OCI-LY3 (cell line): ENCODE data around the gene ZSCAN22.

Source experiments
- H2AFZ ChIP-seq: fragments of 200-600, 300-600 bp; shearing (Covaris generic); 2 replicates; pipeline ENCODE4 v1.6.0; 2014; ENCODE audit warnings: antibody characterized with exemption, low read depth, low read length
- H3K27ac ChIP-seq: fragments of 200-600, 300-600 bp; sonication (generic); 2 replicates; pipeline ENCODE4 v1.5.1; 2014; ENCODE audit warnings: mild to moderate bottlenecking, low read length, moderate library complexity, mixed read lengths
- H3K27me3 ChIP-seq: fragments of 200-600, 300-600 bp; sonication (generic); 2 replicates; pipeline ENCODE4 v1.6.1; 2014; ENCODE audit warnings: low read depth, low read length, mixed read lengths
- H3K36me3 ChIP-seq: fragments of 200-600, 300-600 bp; sonication (generic); replicated peaks from 2 replicates; pipeline ENCODE3; 2014; ENCODE audit warnings: low read depth, low read length, mixed read lengths
- H3K4me1 ChIP-seq: fragments of 300-600, 200-600 bp; sonication (generic); 2 replicates; pipeline ENCODE4 v1.6.1; 2014; ENCODE audit warnings: low read length, mixed read lengths
- H3K4me2 ChIP-seq: fragments of 200-600, 300-600 bp; sonication (generic); 2 replicates; pipeline ENCODE4 v1.6.1; 2014; ENCODE audit warnings: low read length, mixed read lengths
- H3K4me3 ChIP-seq: fragments of 300-600, 200-600 bp; sonication (generic); 2 replicates; pipeline ENCODE4 v1.5.1; 2014; ENCODE audit warnings: antibody characterized with exemption, mild to moderate bottlenecking, low read length, moderate library complexity
- H3K79me2 ChIP-seq: fragments of 300-600, 200-600 bp; shearing (Covaris generic); 2 replicates; pipeline ENCODE4 v1.6.1; 2014; ENCODE audit warnings: mild to moderate bottlenecking, low read length, mixed read lengths
- H3K9ac ChIP-seq: fragments of 300-600, 200-600 bp; shearing (Covaris generic); 2 replicates; pipeline ENCODE4 v1.6.0; 2014; ENCODE audit warnings: mild to moderate bottlenecking, low read length, moderate library complexity
- H3K9me3 ChIP-seq: fragments of 200-600, 300-600 bp; shearing (Covaris generic); 2 replicates; pipeline ENCODE4 v1.6.1; 2014; ENCODE audit warnings: low read length, mixed read lengths; ENCODE audit not compliant: insufficient read depth
- H4K20me1 ChIP-seq: fragments of 200-600, 300-600 bp; sonication (generic); 2 replicates; pipeline ENCODE4 v1.6.1; 2016; ENCODE audit warnings: low read length, mixed read lengths; ENCODE audit not compliant: insufficient read depth
- EZH2phosphoT487 ChIP-seq: fragments of 200-600 bp; shearing (Covaris generic); IDR thresholded peaks from 2 replicates; pipeline ENCODE4 v1.6.1; 2018; ENCODE audit warnings: antibody characterized with exemption, mixed run types, low read depth
- TF ChIP-seq, protein P1 (sequence below): fragments of 200-600, 300-600 bp; sonication (generic); IDR thresholded peaks from 2 replicates; pipeline ENCODE4 v1.5.1; 2014; ENCODE audit warnings: antibody characterized with exemption, low read length, low read depth

The ZSCAN22 gene

GRCh38 chr19:58294743-58295374, 31.9 kb upstream of the ZSCAN22 start:
- no peaks in the 10 kb centered on the region for H3K4me1 ChIP-seq
- H4K20me1 ChIP-seq = no peaks in the 10 kb centered on the region
- peaks cover 25% of the 10 kb centered on the region; the same call in 1 of the 2 replicates for H3K9me3 ChIP-seq
- H3K27ac ChIP-seq = no peak overlapping the region
- H2AFZ ChIP-seq = no peak overlapping the region
- H3K4me3 ChIP-seq = no peak overlapping the region
- no peak overlapping the region for H3K9ac ChIP-seq
- TF ChIP-seq, protein P1, sequence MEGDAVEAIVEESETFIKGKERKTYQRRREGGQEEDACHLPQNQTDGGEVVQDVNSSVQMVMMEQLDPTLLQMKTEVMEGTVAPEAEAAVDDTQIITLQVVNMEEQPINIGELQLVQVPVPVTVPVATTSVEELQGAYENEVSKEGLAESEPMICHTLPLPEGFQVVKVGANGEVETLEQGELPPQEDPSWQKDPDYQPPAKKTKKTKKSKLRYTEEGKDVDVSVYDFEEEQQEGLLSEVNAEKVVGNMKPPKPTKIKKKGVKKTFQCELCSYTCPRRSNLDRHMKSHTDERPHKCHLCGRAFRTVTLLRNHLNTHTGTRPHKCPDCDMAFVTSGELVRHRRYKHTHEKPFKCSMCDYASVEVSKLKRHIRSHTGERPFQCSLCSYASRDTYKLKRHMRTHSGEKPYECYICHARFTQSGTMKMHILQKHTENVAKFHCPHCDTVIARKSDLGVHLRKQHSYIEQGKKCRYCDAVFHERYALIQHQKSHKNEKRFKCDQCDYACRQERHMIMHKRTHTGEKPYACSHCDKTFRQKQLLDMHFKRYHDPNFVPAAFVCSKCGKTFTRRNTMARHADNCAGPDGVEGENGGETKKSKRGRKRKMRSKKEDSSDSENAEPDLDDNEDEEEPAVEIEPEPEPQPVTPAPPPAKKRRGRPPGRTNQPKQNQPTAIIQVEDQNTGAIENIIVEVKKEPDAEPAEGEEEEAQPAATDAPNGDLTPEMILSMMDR = no peak
- no peak for TF ChIP-seq EZH2phosphoT487
- H3K4me2 ChIP-seq = no peak overlapping the region
- no peaks in the 10 kb centered on the region for H3K27me3 ChIP-seq
- peaks cover 86% of the 10 kb centered on the region for H3K36me3 ChIP-seq
- H3K79me2 ChIP-seq = peaks cover 14% of the 10 kb centered on the region

- no peak for TF ChIP-seq EZH2phosphoT487
- TF ChIP-seq, protein P1 = no peak
- H3K4me3 ChIP-seq = no peak overlapping the region
- no peak overlapping the region for H2AFZ ChIP-seq
- H3K9me3 ChIP-seq = peaks cover 24% of the 10 kb centered on the region; the same call in 1 of the 2 replicates
- H3K9ac ChIP-seq = no peak overlapping the region
- no peaks in the 10 kb centered on the region for H3K27me3 ChIP-seq
- H3K4me2 ChIP-seq = no peak overlapping the region
- H4K20me1 ChIP-seq = no peaks in the 10 kb centered on the region
- peaks cover 88% of the 10 kb centered on the region for H3K36me3 ChIP-seq
- no peak overlapping the region for H3K27ac ChIP-seq
- H3K79me2 ChIP-seq = peaks cover 15% of the 10 kb centered on the region
- no peaks in the 10 kb centered on the region for H3K4me1 ChIP-seq
Measured at GRCh38 chr19:58296104-58296503, 30.7 kb upstream of the ZSCAN22 start.

GRCh38 chr19:58300620-58301019, 26.2 kb upstream of the ZSCAN22 start:
- Histone ChIP-seq H3K79me2 (peaks cover 35% of the 10 kb centered on the region), H4K20me1 (no peaks in the 10 kb centered on the region)
- no peak for TF ChIP-seq EZH2phosphoT487
- TF ChIP-seq, protein P1 = no peak

DNA sequence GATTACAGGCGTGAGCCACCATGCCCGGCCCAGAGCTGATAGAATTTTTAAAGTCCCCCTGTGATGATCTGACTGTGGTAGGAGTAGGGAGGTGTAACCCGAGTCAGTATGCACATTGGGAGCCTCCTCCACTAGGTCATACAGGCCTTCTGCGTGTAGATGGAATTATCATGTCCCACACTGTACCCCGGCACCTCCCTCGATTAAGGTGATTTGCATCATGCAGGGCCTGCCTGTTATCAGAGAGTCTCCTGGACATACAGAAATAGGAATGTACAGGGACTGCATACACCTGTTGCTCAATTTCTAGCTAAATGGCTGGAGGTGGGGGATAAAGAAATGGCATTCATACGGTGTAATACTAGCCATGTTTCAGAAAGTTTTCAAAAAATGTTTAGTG, 22.5 kb upstream of the ZSCAN22 start:
- peak overlapping the region; percentile 74 for H3K4me2 ChIP-seq
- H3K27me3 ChIP-seq = no peaks in the 10 kb centered on the region
- TF ChIP-seq, protein P1 = no peak
- no peak for TF ChIP-seq EZH2phosphoT487
- H2AFZ ChIP-seq = 0 out of 2 replicates have a peak overlapping the region, but pooled peaks have one; percentile 81
- peak overlapping the region; percentile 60 for H3K9ac ChIP-seq
- peaks cover 13% of the 10 kb centered on the region for H3K4me1 ChIP-seq
- H3K79me2 ChIP-seq = peaks cover 47% of the 10 kb centered on the region
- no peak overlapping the region for H3K27ac ChIP-seq
- no peaks in the 10 kb centered on the region for H3K9me3 ChIP-seq
- H4K20me1 ChIP-seq = no peaks in the 10 kb centered on the region
- peaks cover 58% of the 10 kb centered on the region for H3K36me3 ChIP-seq
- H3K4me3 ChIP-seq = peak overlapping the region; percentile 88

More at GRCh38 chr19:58300620-58301019, 26.2 kb upstream of the ZSCAN22 start:
- Histone ChIP-seq H3K36me3 (peaks cover 57% of the 10 kb centered on the region), H3K27me3 (no peaks in the 10 kb centered on the region), H2AFZ (no peak overlapping the region), H3K9me3 (0 out of 2 replicates have a peak, but pooled peaks cover 3% of the 10 kb centered on the region), H3K27ac (no peak overlapping the region), H3K4me2 (no peak overlapping the region), H3K4me3 (no peak overlapping the region), H3K9ac (no peak overlapping the region), H3K4me1 (peaks cover 6% of the 10 kb centered on the region)
